ENCODE data around the gene DHX40.
"Not testable (repeated sequence)": the region's sequence is repeated elsewhere in the genome, so short reads cannot be mapped to it uniquely, and the experiment has no call there.

The DHX40 gene

DNA sequence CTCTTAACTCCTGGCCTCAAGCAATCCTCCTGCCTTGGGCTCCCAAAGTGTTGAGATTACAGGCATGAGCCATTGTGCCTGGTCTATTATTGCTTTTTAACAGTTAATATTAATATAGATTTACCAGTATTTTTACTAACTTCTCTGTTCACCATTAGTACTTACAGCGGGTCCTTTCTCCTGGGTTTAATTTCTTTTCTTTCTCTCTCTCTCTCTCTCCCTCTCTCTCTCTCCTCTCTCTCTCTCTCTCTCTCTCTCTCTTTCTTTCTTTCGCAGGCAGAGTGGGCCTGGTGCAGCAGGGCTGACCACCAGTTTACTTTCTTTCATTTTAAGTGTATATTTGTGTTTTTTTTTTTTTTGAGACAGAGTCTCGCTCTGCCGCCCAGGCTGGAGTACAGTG, 14.7 kb upstream of the DHX40 start:
- POLR2A ChIA-PET: no interaction called here
- no peak for DNase-seq (ENCODE audit: low read depth, low spot score)
- TF ChIP-seq, protein P1, sequence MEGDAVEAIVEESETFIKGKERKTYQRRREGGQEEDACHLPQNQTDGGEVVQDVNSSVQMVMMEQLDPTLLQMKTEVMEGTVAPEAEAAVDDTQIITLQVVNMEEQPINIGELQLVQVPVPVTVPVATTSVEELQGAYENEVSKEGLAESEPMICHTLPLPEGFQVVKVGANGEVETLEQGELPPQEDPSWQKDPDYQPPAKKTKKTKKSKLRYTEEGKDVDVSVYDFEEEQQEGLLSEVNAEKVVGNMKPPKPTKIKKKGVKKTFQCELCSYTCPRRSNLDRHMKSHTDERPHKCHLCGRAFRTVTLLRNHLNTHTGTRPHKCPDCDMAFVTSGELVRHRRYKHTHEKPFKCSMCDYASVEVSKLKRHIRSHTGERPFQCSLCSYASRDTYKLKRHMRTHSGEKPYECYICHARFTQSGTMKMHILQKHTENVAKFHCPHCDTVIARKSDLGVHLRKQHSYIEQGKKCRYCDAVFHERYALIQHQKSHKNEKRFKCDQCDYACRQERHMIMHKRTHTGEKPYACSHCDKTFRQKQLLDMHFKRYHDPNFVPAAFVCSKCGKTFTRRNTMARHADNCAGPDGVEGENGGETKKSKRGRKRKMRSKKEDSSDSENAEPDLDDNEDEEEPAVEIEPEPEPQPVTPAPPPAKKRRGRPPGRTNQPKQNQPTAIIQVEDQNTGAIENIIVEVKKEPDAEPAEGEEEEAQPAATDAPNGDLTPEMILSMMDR (IDR thresholded peaks at IDR 0.05; ENCODE audit: insufficient read depth, low read length, missing control alignments): no peak
- CTCF ChIA-PET: no interaction called here
- H3K4me3 ChIP-seq (ENCODE audit: low read depth, low read length): no peak overlapping the region

DNA sequence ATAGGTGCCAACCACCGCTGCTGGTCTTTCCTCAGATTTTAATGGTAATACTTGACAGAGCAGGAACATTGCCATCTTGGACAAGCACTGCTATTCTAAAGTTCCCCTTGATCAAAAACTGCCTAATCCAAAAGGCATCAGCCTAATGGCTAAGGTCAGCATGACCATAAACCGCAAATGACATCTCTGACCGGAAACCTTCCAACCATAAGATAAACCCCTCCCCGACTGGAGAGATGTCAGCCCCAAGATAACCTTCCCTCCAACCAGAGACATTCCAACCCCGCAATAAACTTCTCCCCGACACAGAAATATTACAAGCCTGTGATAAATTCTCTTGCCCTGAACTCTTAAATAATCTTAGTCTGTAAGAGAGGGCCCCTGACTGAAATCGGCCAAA, 7.4 kb upstream of the DHX40 start:
- no peak for DNase-seq (ENCODE audit: low read depth, low spot score)
- no peak overlapping the region for H3K4me3 ChIP-seq (ENCODE audit: low read depth, low read length)
- TF ChIP-seq, protein P1 (IDR thresholded peaks at IDR 0.05; ENCODE audit: insufficient read depth, low read length, missing control alignments): no peak
- ChIA-PET CTCF (interaction anchor here (1.1 to 3.1 kb wide), 6 partner anchors 36 to 247 kb away, joined by 5 to 45 read pairs (median 12); no protein-coding TSS in a partner anchor), POLR2A (no interaction called here)

DNA sequence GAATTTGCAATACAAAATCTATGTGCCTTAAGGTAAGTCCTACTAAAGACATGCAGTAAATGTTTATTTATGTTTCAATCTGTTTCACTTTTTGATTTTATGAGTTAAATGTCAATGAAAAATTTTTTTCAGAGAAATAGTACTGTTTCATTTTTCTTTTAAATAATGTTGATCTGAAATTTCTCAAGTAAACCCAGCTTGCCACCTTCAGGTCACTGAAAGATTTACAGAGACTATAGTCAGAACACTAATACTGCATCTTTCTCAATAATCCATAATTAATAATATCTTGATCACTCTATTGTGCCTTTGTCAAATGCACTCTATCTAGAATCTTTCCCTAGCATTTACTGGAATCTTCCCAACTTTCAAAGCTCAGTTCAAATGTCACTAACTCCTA, 6.5 kb upstream of the DHX40 start:
- no peak overlapping the region for H3K4me3 ChIP-seq (ENCODE audit: low read depth, low read length)
- ChIA-PET POLR2A (no interaction called here), CTCF (interaction anchor here (1.1 to 3.1 kb wide), 10 partner anchors 13 to 248 kb away, joined by 3 to 45 read pairs (median 6); no protein-coding TSS in a partner anchor)
- no peak for DNase-seq (ENCODE audit: low read depth, low spot score)
- TF ChIP-seq, protein P1 (IDR thresholded peaks at IDR 0.05; ENCODE audit: insufficient read depth, low read length, missing control alignments): peak; percentile 19

DNA sequence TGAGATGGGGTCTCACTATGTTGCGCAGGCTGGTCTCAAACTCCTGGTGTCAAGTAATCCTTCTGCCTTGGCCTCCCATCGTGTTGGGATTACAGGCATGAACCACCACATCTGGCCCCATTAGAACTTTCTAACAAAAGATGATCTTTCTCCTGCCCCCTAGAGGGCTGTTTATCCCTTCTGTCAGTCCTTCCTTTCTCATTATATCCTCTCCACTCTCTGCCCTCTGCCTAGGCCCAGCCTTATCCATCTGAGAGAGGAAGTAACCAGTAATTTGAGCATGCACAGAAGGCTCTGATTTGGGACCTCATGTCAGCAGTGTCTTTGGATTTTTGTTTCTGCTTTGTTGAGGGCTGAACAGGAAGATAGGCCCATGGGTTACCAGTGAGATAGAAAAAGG, 4.4 kb upstream of the DHX40 start:
- ChIA-PET POLR2A (no interaction called here), CTCF (interaction anchor here (1.1 to 3.1 kb wide), 6 partner anchors 11 to 250 kb away, joined by 3 to 45 read pairs (median 5); no protein-coding TSS in a partner anchor)
- H3K4me3 ChIP-seq (ENCODE audit: low read depth, low read length): no peak overlapping the region
- TF ChIP-seq, protein P1 (IDR thresholded peaks at IDR 0.05; ENCODE audit: insufficient read depth, low read length, missing control alignments): peak; percentile 7
- DNase-seq (ENCODE audit: low read depth, low spot score): no peak

DNA sequence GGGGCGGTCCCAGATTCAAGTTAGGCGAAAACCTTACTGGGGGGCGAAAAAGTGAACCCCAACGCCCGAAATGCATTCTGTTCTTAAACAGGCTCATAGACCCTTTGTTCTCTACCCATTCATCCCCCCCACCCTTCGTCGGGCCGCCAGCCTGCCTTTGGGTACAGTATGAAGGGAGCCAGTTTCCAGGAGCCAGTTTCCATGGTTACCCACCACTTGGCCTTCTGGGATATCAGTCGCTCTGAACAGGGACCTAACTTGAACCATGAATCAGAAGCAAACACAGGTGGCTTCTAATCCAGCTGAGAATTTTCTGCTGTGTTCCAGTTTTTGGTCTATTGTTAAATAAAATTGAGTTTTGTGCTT, 532 bp downstream of the DHX40 start:
- ChIA-PET POLR2A (no interaction called here), CTCF (interaction anchor here (1.3 to 3.6 kb wide), 3 partner anchors 44 to 256 kb away, joined by 4 to 13 read pairs (median 6); no protein-coding TSS in a partner anchor)
- peak; percentile 10 for DNase-seq (ENCODE audit: low read depth, low spot score)
- H3K4me3 ChIP-seq (ENCODE audit: low read depth, low read length): peak overlapping the region; percentile 100
- TF ChIP-seq, protein P1 (IDR thresholded peaks at IDR 0.05; ENCODE audit: insufficient read depth, low read length, missing control alignments): no peak

DNA sequence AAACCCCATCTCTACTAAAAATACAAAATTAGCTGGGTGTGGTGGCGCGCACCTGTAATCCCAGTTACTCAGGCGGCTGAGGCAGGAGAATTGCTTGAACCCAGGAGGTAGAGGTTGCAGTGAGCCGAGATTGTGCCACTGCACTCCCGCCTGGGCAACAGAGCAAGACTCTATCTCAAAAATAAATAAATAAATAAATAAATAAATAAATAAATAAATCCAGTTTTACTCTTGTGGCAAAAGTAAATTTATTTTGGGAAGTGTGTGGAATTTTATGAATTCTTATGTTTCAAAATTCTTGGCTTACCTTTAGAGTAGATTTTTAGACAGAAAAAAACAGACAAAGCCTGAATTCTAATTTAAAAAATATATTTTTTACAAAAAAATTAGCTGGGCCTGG, 3.7 kb downstream of the DHX40 start:
- H3K4me3 ChIP-seq (ENCODE audit: low read depth, low read length); POLR2A ChIA-PET; CTCF ChIA-PET; DNase-seq (ENCODE audit: low read depth, low spot score): not testable (repeated sequence)

DNA sequence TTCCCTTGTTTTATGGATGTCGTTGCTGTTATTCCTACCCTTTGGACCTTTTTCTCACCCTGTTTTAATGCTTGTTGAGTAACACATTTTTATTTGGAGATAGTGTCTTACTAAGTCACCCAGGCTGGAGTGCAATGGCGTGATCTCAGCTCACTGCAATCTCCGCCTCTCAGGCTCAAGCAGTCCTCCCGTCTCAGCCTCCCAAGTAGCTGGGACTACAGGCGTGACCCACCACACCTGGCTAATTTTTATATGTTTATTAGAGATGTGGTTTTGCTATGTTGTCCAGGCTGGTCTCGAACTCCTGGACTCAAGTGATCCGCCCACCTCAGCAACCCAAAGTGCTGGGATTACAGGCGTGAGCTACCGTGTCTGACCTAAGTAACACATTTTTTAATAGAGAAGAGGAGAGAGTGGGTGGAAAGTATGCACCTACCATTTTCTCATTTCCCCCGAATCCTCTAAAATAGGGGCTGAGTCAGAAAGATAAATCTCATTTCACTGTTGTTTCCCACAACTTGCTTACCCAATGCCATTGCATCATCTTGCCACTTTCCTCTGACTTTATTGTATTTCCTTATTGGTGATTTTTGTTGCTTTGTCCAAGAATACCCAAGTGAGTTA, 7.0 kb downstream of the DHX40 start:
- no peak overlapping the region for H3K4me3 ChIP-seq (ENCODE audit: low read depth, low read length)
- TF ChIP-seq, protein P1 (IDR thresholded peaks at IDR 0.05; ENCODE audit: insufficient read depth, low read length, missing control alignments): no peak
- no peak for DNase-seq (ENCODE audit: low read depth, low spot score)
- ChIA-PET CTCF (interaction anchor here (1.2 to 1.4 kb wide), 3 partner anchors 13 to 261 kb away, joined by 3 to 4 read pairs (median 4); no protein-coding TSS in a partner anchor), POLR2A (no interaction called here)

DNA sequence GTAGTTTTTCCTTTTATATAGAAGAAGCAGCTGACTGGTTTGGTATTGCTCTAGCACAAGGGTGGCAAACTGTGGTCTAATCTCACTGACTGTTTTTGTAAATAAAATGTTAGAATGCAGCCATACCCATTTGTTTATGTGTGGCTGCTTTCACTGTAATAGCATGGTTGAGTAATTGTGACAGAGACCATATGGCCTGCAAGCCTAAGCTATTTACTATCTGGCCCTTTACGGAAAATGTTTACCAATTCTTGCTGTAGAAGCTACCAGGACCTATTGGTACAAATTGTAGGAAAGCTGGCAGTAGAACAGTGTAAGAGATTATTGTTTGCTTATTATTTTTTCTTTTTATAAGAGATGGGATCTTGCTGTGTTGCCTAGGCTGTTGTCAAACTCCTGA, 18.8 kb downstream of the DHX40 start:
- CTCF ChIA-PET; POLR2A ChIA-PET; DNase-seq (ENCODE audit: low read depth, low spot score); H3K4me3 ChIP-seq (ENCODE audit: low read depth, low read length): not testable (repeated sequence)
